HL-60 (cell line): ENCODE data around the gene LUM.

Experiments used
- DNase-seq, 2 experiments: peaks; one replicate each; pipeline ENCODE4 v3.0.0-alpha.2; 2010 to 2020; ENCODE audit warnings: low read depth in 1 of 2, low spot score in 1 of 2
- H3K27ac ChIP-seq: fragments of 250-450 bp; sonication (Bioruptor Pico); replicated peaks from 2 replicates; pipeline ENCODE4 v1.5.1; 2020; ENCODE audit warnings: mild to moderate bottlenecking, moderate library complexity
- H3K27me3 ChIP-seq: fragments of 250-450 bp; sonication (Bioruptor Pico); 2 replicates; pipeline ENCODE4 v1.5.1; 2021; ENCODE audit warnings: mild to moderate bottlenecking, moderate library complexity; ENCODE audit not compliant: insufficient read depth, poor library complexity, severe bottlenecking
- H3K4me3 ChIP-seq: replicated peaks from 2 replicates; pipeline ENCODE4 v1.5.1; 2011; ENCODE audit warnings: mild to moderate bottlenecking, control low read depth, low read length; ENCODE audit not compliant: insufficient read depth
- GABPA ChIP-seq: IDR thresholded peaks from 2 replicates; pipeline ENCODE4 v1.6.1; 2012; ENCODE audit warnings: low read depth
- POLR2AphosphoS5 ChIP-seq: IDR thresholded peaks from 2 replicates; pipeline ENCODE4 v1.6.1; 2012; ENCODE audit warnings: low read depth
- SPI1 ChIP-seq: IDR thresholded peaks from 2 replicates; pipeline ENCODE4 v1.6.1; 2012; ENCODE audit warnings: low read depth, mild to moderate bottlenecking, borderline replicate concordance
- long read RNA-seq: library from polyadenylated mRNA; unstranded; transcript quantifications from one replicate; pipeline ENCODE4 v2.0.0, GENCODE V29; 2020
- TF ChIP-seq, protein P1 (sequence below): IDR thresholded peaks from 2 replicates; pipeline ENCODE4 v1.6.1; 2012; ENCODE audit warnings: low read depth; ENCODE audit not compliant: insufficient replicate concordance
- TF ChIP-seq, protein P2 (sequence below): IDR thresholded peaks from one replicate; pipeline ENCODE4 v1.5.1; 2011; ENCODE audit warnings: low read length, control low read depth, inconsistent platforms; ENCODE audit not compliant: insufficient read depth

LUM gene, protein sequence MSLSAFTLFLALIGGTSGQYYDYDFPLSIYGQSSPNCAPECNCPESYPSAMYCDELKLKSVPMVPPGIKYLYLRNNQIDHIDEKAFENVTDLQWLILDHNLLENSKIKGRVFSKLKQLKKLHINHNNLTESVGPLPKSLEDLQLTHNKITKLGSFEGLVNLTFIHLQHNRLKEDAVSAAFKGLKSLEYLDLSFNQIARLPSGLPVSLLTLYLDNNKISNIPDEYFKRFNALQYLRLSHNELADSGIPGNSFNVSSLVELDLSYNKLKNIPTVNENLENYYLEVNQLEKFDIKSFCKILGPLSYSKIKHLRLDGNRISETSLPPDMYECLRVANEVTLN
- long read RNA-seq: 0 reads

DNA sequence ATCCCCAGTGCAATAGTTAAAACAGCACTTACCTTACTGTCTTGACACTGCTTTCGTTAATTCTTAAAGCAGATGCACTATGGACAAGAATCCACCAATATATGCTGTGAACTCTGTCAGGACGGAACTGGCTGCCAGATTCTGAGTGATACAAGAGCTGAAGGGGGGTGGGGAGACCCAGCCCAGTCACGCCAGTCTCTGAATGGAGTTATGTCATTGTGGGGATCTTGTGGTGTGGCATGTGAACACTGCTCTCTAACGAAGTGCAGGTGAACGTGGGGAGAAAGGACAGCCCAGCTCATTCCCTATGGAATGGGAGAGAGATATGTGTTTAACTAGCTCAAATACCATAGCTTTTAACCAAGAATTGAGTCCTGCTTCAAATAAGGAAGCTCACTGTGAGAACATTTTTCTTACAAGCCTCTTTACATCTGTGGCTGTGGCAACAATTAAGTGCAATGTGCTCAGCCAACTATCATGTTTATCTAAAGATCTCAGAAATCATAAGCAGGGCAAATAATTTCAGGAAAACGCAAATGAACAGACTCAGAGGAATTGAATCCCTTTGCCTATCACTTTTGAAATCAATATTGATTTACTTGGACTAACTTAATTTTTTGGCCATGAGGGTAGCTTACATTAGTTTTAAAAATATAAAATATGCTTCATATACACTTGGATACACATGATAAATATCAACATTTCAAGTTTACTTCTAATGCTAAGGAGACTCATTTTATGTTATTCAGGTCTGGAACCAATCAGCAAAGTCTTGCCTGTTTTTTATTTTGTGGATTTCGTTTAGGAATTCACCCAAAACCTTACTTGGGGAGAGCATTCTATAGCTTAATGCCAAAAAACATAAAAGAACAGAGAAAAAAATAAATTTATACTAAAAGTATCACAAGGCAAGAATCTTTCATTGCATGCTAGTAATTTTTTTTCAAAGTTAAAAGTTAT is at the start of gene LUM:
Gene LUM (minus strand): TSS at position 129 of the 960 bp plus-strand sequence. CDS start 2,515 bp downstream, outside the sequence.
- Histone ChIP-seq H3K27ac (no peak within 1 kb of the TSS), H3K27me3 (no peaks in the 10 kb centered on the region), H3K4me3 (no peak within 1 kb of the TSS)
- no peak for DNase-seq
- TF ChIP-seq, protein P1, sequence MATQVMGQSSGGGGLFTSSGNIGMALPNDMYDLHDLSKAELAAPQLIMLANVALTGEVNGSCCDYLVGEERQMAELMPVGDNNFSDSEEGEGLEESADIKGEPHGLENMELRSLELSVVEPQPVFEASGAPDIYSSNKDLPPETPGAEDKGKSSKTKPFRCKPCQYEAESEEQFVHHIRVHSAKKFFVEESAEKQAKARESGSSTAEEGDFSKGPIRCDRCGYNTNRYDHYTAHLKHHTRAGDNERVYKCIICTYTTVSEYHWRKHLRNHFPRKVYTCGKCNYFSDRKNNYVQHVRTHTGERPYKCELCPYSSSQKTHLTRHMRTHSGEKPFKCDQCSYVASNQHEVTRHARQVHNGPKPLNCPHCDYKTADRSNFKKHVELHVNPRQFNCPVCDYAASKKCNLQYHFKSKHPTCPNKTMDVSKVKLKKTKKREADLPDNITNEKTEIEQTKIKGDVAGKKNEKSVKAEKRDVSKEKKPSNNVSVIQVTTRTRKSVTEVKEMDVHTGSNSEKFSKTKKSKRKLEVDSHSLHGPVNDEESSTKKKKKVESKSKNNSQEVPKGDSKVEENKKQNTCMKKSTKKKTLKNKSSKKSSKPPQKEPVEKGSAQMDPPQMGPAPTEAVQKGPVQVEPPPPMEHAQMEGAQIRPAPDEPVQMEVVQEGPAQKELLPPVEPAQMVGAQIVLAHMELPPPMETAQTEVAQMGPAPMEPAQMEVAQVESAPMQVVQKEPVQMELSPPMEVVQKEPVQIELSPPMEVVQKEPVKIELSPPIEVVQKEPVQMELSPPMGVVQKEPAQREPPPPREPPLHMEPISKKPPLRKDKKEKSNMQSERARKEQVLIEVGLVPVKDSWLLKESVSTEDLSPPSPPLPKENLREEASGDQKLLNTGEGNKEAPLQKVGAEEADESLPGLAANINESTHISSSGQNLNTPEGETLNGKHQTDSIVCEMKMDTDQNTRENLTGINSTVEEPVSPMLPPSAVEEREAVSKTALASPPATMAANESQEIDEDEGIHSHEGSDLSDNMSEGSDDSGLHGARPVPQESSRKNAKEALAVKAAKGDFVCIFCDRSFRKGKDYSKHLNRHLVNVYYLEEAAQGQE: no peak
- TF ChIP-seq, protein P2, sequence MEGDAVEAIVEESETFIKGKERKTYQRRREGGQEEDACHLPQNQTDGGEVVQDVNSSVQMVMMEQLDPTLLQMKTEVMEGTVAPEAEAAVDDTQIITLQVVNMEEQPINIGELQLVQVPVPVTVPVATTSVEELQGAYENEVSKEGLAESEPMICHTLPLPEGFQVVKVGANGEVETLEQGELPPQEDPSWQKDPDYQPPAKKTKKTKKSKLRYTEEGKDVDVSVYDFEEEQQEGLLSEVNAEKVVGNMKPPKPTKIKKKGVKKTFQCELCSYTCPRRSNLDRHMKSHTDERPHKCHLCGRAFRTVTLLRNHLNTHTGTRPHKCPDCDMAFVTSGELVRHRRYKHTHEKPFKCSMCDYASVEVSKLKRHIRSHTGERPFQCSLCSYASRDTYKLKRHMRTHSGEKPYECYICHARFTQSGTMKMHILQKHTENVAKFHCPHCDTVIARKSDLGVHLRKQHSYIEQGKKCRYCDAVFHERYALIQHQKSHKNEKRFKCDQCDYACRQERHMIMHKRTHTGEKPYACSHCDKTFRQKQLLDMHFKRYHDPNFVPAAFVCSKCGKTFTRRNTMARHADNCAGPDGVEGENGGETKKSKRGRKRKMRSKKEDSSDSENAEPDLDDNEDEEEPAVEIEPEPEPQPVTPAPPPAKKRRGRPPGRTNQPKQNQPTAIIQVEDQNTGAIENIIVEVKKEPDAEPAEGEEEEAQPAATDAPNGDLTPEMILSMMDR: no peak

DNA sequence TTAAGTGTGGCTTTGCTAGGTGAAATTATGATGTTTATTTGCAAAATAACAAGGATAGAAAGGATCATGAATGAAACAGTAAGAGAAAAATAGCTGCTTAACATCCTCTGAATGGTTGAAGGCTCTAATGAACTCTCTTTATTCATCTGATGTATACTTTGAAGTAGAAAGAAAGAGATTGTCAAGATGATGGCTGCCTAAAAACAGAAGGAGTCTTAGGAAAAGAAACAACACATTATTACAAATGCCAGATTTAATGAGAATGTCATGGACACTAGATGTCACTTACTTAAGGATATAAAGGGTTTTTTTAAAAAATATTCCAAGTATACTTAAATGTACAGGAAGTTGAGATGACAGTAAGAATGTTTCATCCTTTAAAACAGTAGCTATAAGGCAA is 49.7 kb upstream of the LUM start:
- DNase-seq: no peak
- no peak overlapping the region for H3K27ac ChIP-seq
- TF ChIP-seq POLR2AphosphoS5 (no peak), SPI1 (no peak), GABPA (no peak)
- TF ChIP-seq, protein P2: no peak
- TF ChIP-seq, protein P1: no peak
- no peak overlapping the region for H3K4me3 ChIP-seq
- no peaks in the 10 kb centered on the region for H3K27me3 ChIP-seq

DNA sequence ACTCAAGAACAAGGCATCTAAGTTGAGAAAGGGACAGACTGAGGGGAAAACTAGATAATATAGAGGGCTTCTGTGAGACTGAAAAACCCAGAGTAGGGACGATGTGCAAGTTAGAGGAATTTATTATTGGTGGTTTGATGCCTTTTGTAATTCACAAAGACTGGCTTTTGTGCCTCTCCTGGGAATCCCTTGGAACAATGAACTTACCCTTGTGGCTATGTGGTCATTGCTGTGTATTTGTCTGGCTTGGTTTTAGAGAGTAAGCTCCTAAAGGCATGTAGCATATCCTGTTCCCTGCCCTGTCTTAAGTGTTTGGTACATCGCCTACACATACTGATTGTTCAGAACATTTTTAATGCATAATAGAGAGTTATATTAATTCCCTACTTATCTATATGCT is 44.7 kb upstream of the LUM start:
- Histone ChIP-seq H3K27ac (no peak overlapping the region), H3K4me3 (no peak overlapping the region), H3K27me3 (no peaks in the 10 kb centered on the region)
- no peak for DNase-seq
- TF ChIP-seq GABPA (no peak), SPI1 (no peak), POLR2AphosphoS5 (no peak)
- TF ChIP-seq, protein P1: no peak
- TF ChIP-seq, protein P2: no peak
